Lower leg skin (tissue), 3 donors: Measurements from ENCODE around the gene HAGH.

Experiments
- CTCF ChIP-seq, 3 donors: fragments of 450-650 bp; IDR thresholded peaks; one replicate each; pipeline ENCODE4 v1.5.1; 2016; ENCODE audit warnings: antibody characterized with exemption in 3 of 3, mild to moderate bottlenecking in 3 of 3, moderate library complexity in 2 of 3
- POLR2A ChIP-seq, 2 donors: fragments of 450-650 bp; IDR thresholded peaks; one replicate each; pipeline ENCODE4 v1.6.1; 2016 to 2017; ENCODE audit warnings: antibody characterized with exemption in 2 of 2, mild to moderate bottlenecking in 1 of 2, moderate library complexity in 1 of 2

GRCh38 chr16:1788708-1789100 is 37.9 kb downstream of the HAGH start:
- TF ChIP-seq POLR2A (IDR thresholded peaks at IDR 0.05) (no peak), CTCF (IDR thresholded peaks at IDR 0.05) (no peak)
